H1 (cell line): ENCODE measurements around the gene MPHOSPH10. TPM values are rescaled to one million over a fixed set of nuclear protein-coding genes. Genes with fewer than 3 reads are reported as not detected.

Experiments used
- POLR2AphosphoS5 ChIP-seq: IDR thresholded peaks from 2 replicates; pipeline ENCODE4 v1.6.1; 2011; ENCODE audit warnings: low read depth, low read length
- RAD21 ChIP-seq, 2 experiments: IDR thresholded peaks in 1 of 2; conservative IDR thresholded peaks in 1 of 2; 2 replicates each; pipeline ENCODE4 v1.6.1; 2011; ENCODE audit warnings: low read depth in 2 of 2, low read length in 2 of 2, improper control_type of control experiment in 1 of 2, inconsistent platforms in 1 of 2, mild to moderate bottlenecking in 1 of 2, moderate library complexity in 1 of 2
- RXRA ChIP-seq: IDR thresholded peaks from 2 replicates; pipeline ENCODE4 v1.6.1; 2011; ENCODE audit warnings: low read depth, mild to moderate bottlenecking, low read length, moderate library complexity; ENCODE audit not compliant: insufficient read depth
- SIN3A ChIP-seq, 2 experiments: IDR thresholded peaks in 1 of 2; conservative IDR thresholded peaks in 1 of 2; 2 replicates each; pipeline ENCODE4 v1.6.1; 2011 to 2012; ENCODE audit warnings: low read length in 2 of 2, improper control_type of control experiment in 1 of 2, low read depth in 1 of 2, mild to moderate bottlenecking in 1 of 2
- polyA plus RNA-seq, 7 experiments: library from polyadenylated mRNA; depleted of rRNA in 3 of 7; stranded (reverse) in 5 of 7; unstranded in 2 of 7; fragments of >200 nt in 5 of 7; fragments of 200-250 nt in 2 of 7; gene quantifications; 1 replicate in 5 of 7; 2 replicates in 1 of 7; 4 replicates in 1 of 7; pipeline versions ENCODE4 v1.2.1 to v1.2.3, GENCODE V29; 2011 to 2013; ENCODE audit warnings: missing spikeins in 2 of 7, mixed read lengths in 2 of 7
- total RNA-seq: library from RNA; stranded (reverse); fragmentation: NEBNext Ultra II Directional; extraction: Animal tissue kit (Norgen Biotek cat#: 25700); gene quantifications from 2 replicates; pipeline ENCODE4 v1.2.1, GENCODE V29; 2021
- TF ChIP-seq, protein P1 (sequence below), 3 experiments: IDR thresholded peaks; 1 replicate in 2 of 3; 2 replicates in 1 of 3; pipeline versions ENCODE4 v1.5.1 to v1.6.1; 2011; ENCODE audit warnings: low read length in 3 of 3, mild to moderate bottlenecking in 3 of 3, inconsistent platforms in 2 of 3, low read depth in 1 of 3, moderate library complexity in 1 of 3; ENCODE audit not compliant: insufficient read depth in 1 of 3; ENCODE audit errors: control extremely low read depth in 1 of 3

Gene MPHOSPH10
- total and polyA plus RNA-seq, 2 of the 8 experiments (the other 6 are each of a cell fraction or from before 2014, with no cell fraction given) = 4.5 to 39.1 TPM

DNA sequence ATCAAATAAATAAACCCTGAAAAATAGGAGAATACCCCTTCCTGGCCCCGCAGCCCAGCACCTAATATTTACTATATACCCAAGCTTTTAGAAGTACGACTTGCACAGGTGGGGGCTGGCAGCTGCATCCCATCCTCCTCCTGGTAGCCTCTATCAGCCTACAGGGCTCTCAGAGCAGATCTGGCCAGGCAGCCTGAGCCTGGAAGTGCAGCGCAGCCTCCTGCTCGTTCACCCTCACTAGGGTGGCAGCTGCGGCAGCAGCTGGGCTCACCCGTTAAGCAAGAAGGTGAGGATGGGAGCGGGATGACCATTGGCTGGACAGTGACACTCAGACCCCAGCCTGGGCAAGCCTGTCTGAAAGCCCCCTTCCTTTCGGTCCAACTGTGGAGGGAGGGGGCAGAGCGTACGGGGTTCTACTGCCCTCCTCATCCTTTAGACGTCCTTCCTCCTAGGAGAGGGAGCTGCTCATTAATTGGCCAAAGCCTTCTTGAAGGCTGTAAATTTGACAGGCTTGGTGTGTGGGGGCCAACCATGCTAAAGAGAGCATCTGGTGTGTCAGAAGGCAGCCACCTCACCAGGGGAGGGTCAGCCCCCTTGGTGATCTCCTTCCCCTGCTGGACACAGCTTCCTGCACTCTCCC lies 23.3 kb downstream of the MPHOSPH10 start (continued):
- TF ChIP-seq POLR2AphosphoS5 (no peak), SIN3A (conservative IDR thresholded peaks at IDR 0.05 in 1 of 2, IDR thresholded peaks at IDR 0.05 in 1 of 2; ENCODE audit: low read depth in 1 of 2, low read length in 2 of 2) (no peak), RAD21 (IDR thresholded peaks at IDR 0.05 in 1 of 2, conservative IDR thresholded peaks at IDR 0.05 in 1 of 2; ENCODE audit: low read depth in 2 of 2, low read length in 2 of 2) (no peak), RXRA (no peak)
- TF ChIP-seq, protein P1, sequence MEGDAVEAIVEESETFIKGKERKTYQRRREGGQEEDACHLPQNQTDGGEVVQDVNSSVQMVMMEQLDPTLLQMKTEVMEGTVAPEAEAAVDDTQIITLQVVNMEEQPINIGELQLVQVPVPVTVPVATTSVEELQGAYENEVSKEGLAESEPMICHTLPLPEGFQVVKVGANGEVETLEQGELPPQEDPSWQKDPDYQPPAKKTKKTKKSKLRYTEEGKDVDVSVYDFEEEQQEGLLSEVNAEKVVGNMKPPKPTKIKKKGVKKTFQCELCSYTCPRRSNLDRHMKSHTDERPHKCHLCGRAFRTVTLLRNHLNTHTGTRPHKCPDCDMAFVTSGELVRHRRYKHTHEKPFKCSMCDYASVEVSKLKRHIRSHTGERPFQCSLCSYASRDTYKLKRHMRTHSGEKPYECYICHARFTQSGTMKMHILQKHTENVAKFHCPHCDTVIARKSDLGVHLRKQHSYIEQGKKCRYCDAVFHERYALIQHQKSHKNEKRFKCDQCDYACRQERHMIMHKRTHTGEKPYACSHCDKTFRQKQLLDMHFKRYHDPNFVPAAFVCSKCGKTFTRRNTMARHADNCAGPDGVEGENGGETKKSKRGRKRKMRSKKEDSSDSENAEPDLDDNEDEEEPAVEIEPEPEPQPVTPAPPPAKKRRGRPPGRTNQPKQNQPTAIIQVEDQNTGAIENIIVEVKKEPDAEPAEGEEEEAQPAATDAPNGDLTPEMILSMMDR (IDR thresholded peaks at IDR 0.05; ENCODE audit: control extremely low read depth in 1 of 3, insufficient read depth in 1 of 3, low read depth in 1 of 3, low read length in 3 of 3) = no peak
- TF ChIP-seq, all 59 proteins: peak for 0
